Endothelial cell of umbilical vein (primary cell): ENCODE results near the gene CFAP61. TPM values are rescaled to one million over a fixed set of nuclear protein-coding genes. Genes with fewer than 3 reads are reported as not detected.

Source experiments
- BruUV-seq: library from RNA; stranded (reverse); fragments of 400-500 nt; replicated peaks from 2 replicates; lab custom pipeline; 2021; lab: Mats Ljungman, UMichigan
- CTCF ChIA-PET: fragments of 300-600, 350-600 bp; sonication (Branson Sonifier 250); formaldehyde crosslinking; loops from one replicate; lab custom pipeline; 2021; ENCODE audit warnings: antibody characterized with exemption, inconsistent platforms; lab: Charles Lee
- POLR2A ChIA-PET: fragments of 300-600, 350-600 bp; sonication (Branson Sonifier 250); formaldehyde crosslinking; loops from one replicate; lab custom pipeline; 2021; ENCODE audit warnings: antibody characterized with exemption, inconsistent platforms; lab: Charles Lee
- DNase-seq: peaks from one replicate; pipeline ENCODE4 v3.0.0-alpha.2; 2011; ENCODE audit warnings: low read depth, low spot score
- FAIRE-seq: peaks from 2 replicates; lab custom pipeline; 2011; peaks lifted over from hg19 to GRCh38; lab: Jason Lieb, UNC
- H2AFZ ChIP-seq: 2 replicates; pipeline ENCODE4 v1.6.0; 2012; ENCODE audit warnings: low read depth, low read length, control low read depth, inconsistent platforms
- H3K27ac ChIP-seq: 2 replicates; pipeline ENCODE4 v1.5.1; 2011; ENCODE audit warnings: low read depth, mild to moderate bottlenecking, control low read depth, low read length, moderate library complexity; ENCODE audit not compliant: insufficient read depth
- H3K27me3 ChIP-seq, 2 experiments: 2 replicates each; pipeline versions ENCODE4 v1.6.0 to v1.6.1; 2011; ENCODE audit warnings: low read length in 2 of 2, mixed read lengths in 1 of 2; ENCODE audit not compliant: control insufficient read depth in 2 of 2, insufficient read depth in 2 of 2
- H3K36me3 ChIP-seq, 2 experiments: 2 replicates in 1 of 2; 3 replicates in 1 of 2; pipeline ENCODE4 v1.5.1; 2011; ENCODE audit warnings: low read length in 2 of 2, mild to moderate bottlenecking in 1 of 2, moderate library complexity in 1 of 2; ENCODE audit not compliant: control insufficient read depth in 2 of 2, insufficient read depth in 2 of 2; ENCODE audit errors: extremely low read depth in 1 of 2
- H3K4me1 ChIP-seq: 3 replicates; pipeline ENCODE4 v1.5.1; 2011; ENCODE audit warnings: mild to moderate bottlenecking, low read length; ENCODE audit not compliant: control insufficient read depth, insufficient read depth; ENCODE audit errors: extremely low read depth
- H3K4me2 ChIP-seq: 2 replicates; pipeline ENCODE4 v1.6.1; 2011; ENCODE audit warnings: low read length, control low read depth, mixed read lengths; ENCODE audit not compliant: insufficient read depth
- H3K4me3 ChIP-seq, 3 experiments: fragments of 200-600 bp in 1 of 3; sonication (generic), shearing (Covaris generic) in 1 of 3; replicated peaks in 1 of 3; 2 replicates each; pipeline ENCODE4 v1.5.1; 2011 to 2016; ENCODE audit warnings: control low read depth in 3 of 3, low read length in 3 of 3, mild to moderate bottlenecking in 2 of 3, inconsistent platforms in 1 of 3, low read depth in 1 of 3, moderate library complexity in 1 of 3; ENCODE audit not compliant: insufficient read depth in 1 of 3
- H3K79me2 ChIP-seq: 2 replicates; pipeline ENCODE4 v1.6.0; 2012; ENCODE audit warnings: low read length, inconsistent platforms; ENCODE audit not compliant: control insufficient read depth, insufficient read depth
- H3K9ac ChIP-seq: replicated peaks from 2 replicates; pipeline ENCODE3; 2011; ENCODE audit warnings: low read length, control low read depth; ENCODE audit not compliant: insufficient read depth; ENCODE audit errors: extremely low read depth
- H3K9me1 ChIP-seq: replicated peaks from 3 replicates; pipeline ENCODE4 v1.6.0; 2011; ENCODE audit warnings: mild to moderate bottlenecking, low read length; ENCODE audit not compliant: control insufficient read depth, insufficient read depth; ENCODE audit errors: extremely low read depth
- H3K9me3 ChIP-seq: replicated peaks from 2 replicates; pipeline ENCODE4 v1.5.1; 2012; ENCODE audit warnings: low read length, inconsistent platforms; ENCODE audit not compliant: control insufficient read depth, insufficient read depth
- H4K20me1 ChIP-seq: replicated peaks from 2 replicates; pipeline ENCODE3; 2011; ENCODE audit warnings: mild to moderate bottlenecking, low read length; ENCODE audit not compliant: control insufficient read depth, insufficient read depth; ENCODE audit errors: extremely low read depth
- CTCF ChIP-seq, 2 donors: IDR thresholded peaks; 1 replicate in 1 of 2; 2 replicates in 1 of 2; pipeline ENCODE4 v1.5.1; 2011; ENCODE audit warnings: low read length in 2 of 2, mild to moderate bottlenecking in 2 of 2, moderate library complexity in 2 of 2, control low read depth in 1 of 2, inconsistent platforms in 1 of 2, low read depth in 1 of 2; ENCODE audit not compliant: insufficient read depth in 1 of 2; ENCODE audit errors: extremely low read depth in 1 of 2
- EZH2 ChIP-seq: IDR thresholded peaks from 2 replicates; pipeline ENCODE4 v1.6.1; 2012; ENCODE audit warnings: borderline replicate concordance, low read depth, mild to moderate bottlenecking, moderate library complexity, low read length, inconsistent platforms; ENCODE audit not compliant: severe bottlenecking
- FOS ChIP-seq: IDR thresholded peaks from 2 replicates; pipeline ENCODE4 v1.6.1; 2011; ENCODE audit warnings: mild to moderate bottlenecking, low read length, moderate library complexity, borderline replicate concordance; ENCODE audit not compliant: insufficient read depth
- GATA2 ChIP-seq: IDR thresholded peaks from 2 replicates; pipeline ENCODE4 v1.7.0; 2011; ENCODE audit warnings: low read depth, mild to moderate bottlenecking, moderate library complexity, mixed read lengths, low read length; ENCODE audit not compliant: insufficient read length, insufficient read depth
- JUN ChIP-seq: IDR thresholded peaks from 2 replicates; pipeline ENCODE4 v1.6.1; 2011; ENCODE audit warnings: borderline replicate concordance, low read depth; ENCODE audit not compliant: insufficient read length, insufficient read depth
- MAX ChIP-seq: IDR thresholded peaks from 2 replicates; pipeline ENCODE4 v1.6.1; 2011; ENCODE audit not compliant: insufficient read depth, insufficient read length
- MYC ChIP-seq: IDR thresholded peaks from one replicate; pipeline ENCODE4 v1.6.1; 2011; ENCODE audit warnings: mild to moderate bottlenecking, low read depth, low read length
- POLR2A ChIP-seq: IDR thresholded peaks from 2 replicates; pipeline ENCODE4 v1.6.1; 2012; ENCODE audit warnings: low read depth, mild to moderate bottlenecking, control low read depth, low read length
- POLR2AphosphoS5 ChIP-seq: IDR thresholded peaks from 2 replicates; pipeline ENCODE4 v1.6.1; 2012; ENCODE audit warnings: low read depth, mild to moderate bottlenecking, control low read depth, low read length, moderate library complexity; ENCODE audit not compliant: insufficient read depth
- dilution Hi-C: fragments of 300-500 bp; cut with MboI; formaldehyde crosslinking; loops from one replicate; pipeline ENCODE4 v1.15.0; 2019; ENCODE audit warnings: low sequenced_read_pairs; ENCODE audit not compliant: extremely low pct_ligation_motif_present
- intact Hi-C: fragments of 100-400 bp; cut with micrococcal nuclease; formaldehyde crosslinking; loops from one replicate; pipeline ENCODE4 v1.10.0; 2022
- polyA plus RNA-seq, 4 experiments: library from polyadenylated mRNA; depleted of rRNA in 3 of 4; stranded (reverse) in 3 of 4; unstranded in 1 of 4; fragments of >200 nt; gene quantifications; 2 replicates each; pipeline versions ENCODE4 v1.2.1 to v1.2.3, GENCODE V29; 2011 to 2012; ENCODE audit warnings: missing spikeins in 1 of 4
- total RNA-seq: library from RNA; stranded (reverse); gene quantifications from 2 replicates; pipeline ENCODE4 v1.2.3, GENCODE V29; 2021

CFAP61 gene
- total and polyA plus RNA-seq, 2 donors (not counting 3 experiments of a cell fraction or from before 2014, with no cell fraction given), result not detected

- H3K9ac ChIP-seq, result no peak overlapping the region
- ChIA-PET POLR2A (no interaction called here), CTCF (no interaction called here)
- no peak for DNase-seq
- no peaks in the 10 kb centered on the region for H3K9me3 ChIP-seq
- H3K36me3 ChIP-seq, result peaks cover 0 to 5% of the 10 kb centered on the region in 2 experiments
- TF ChIP-seq MYC (no peak), FOS (no peak), POLR2AphosphoS5 (no peak), EZH2 (no peak), JUN (no peak), MAX (no peak), GATA2 (no peak), CTCF (IDR thresholded peaks at IDR 0.05; ENCODE audit: extremely low read depth in 1 of 2, insufficient read depth in 1 of 2, low read depth in 1 of 2, low read length in 2 of 2) (no peak), POLR2A (no peak)
- no TSS peak for BruUV-seq
- H3K9me1 ChIP-seq, result no peaks in the 10 kb centered on the region
- dilution Hi-C loops, result no loop called here
- no peak overlapping the region for H3K27ac ChIP-seq
- H3K4me1 ChIP-seq, result peaks cover 8% of the 10 kb centered on the region
- H3K79me2 ChIP-seq, result peaks cover 83% of the 10 kb centered on the region
- H4K20me1 ChIP-seq, result peaks cover 2% of the 10 kb centered on the region
- no peak overlapping the region for H3K4me3 ChIP-seq
- H2AFZ ChIP-seq, result no peak overlapping the region
- H3K4me2 ChIP-seq, result no peak overlapping the region
- no peaks in the 10 kb centered on the region for H3K27me3 ChIP-seq
- intact Hi-C loops, result no loop called here
- no peak for FAIRE-seq
These were observed 31.4 kb upstream of the CFAP61 start for GRCh38 chr20:20020908-20021307.
